GM12878 (cell line): ENCODE measurements around the gene PROC.

Experiments
- EP300 ChIP-seq, 2 experiments: fragments of 150-350 bp in 1 of 2; IDR thresholded peaks; 2 replicates each; pipeline ENCODE4 v1.6.1; 2011 to 2012; ENCODE audit warnings: low read depth in 2 of 2, low read length in 2 of 2, borderline replicate concordance in 1 of 2, improper control_type of control experiment in 1 of 2, inconsistent platforms in 1 of 2; ENCODE audit not compliant: control insufficient read depth in 1 of 2
- ETV6 ChIP-seq, 2 experiments: fragments of 450-650 bp in 1 of 2; IDR thresholded peaks in 1 of 2; conservative IDR thresholded peaks in 1 of 2; 2 replicates each; pipeline ENCODE4 v1.6.1; 2014; ENCODE audit warnings: antibody characterized with exemption in 1 of 2, borderline replicate concordance in 1 of 2, low read depth in 1 of 2, mild to moderate bottlenecking in 1 of 2, moderate library complexity in 1 of 2
- JUND ChIP-seq: IDR thresholded peaks from 2 replicates; pipeline ENCODE4 v1.6.1; 2012; ENCODE audit warnings: low read depth, mild to moderate bottlenecking, low read length, improper control_type of control experiment, moderate library complexity
- SUPT20H ChIP-seq: IDR thresholded peaks from 2 replicates; pipeline ENCODE4 v1.6.1; 2011; ENCODE audit warnings: low read depth, mild to moderate bottlenecking, low read length, moderate library complexity, borderline replicate concordance; ENCODE audit not compliant: control insufficient read depth
- TF ChIP-seq, protein P1 (sequence below), 3 experiments: IDR thresholded peaks in 2 of 3; conservative IDR thresholded peaks in 1 of 3; 2 replicates each; pipeline ENCODE4 v1.5.1; 2011; ENCODE audit warnings: low read depth in 3 of 3, low read length in 3 of 3, mild to moderate bottlenecking in 3 of 3, control low read depth in 2 of 3, moderate library complexity in 2 of 3, inconsistent platforms in 1 of 3, mixed read lengths in 1 of 3; ENCODE audit not compliant: control insufficient read depth in 2 of 3, insufficient read depth in 1 of 3; ENCODE audit errors: extremely low read depth in 1 of 3
- TF ChIP-seq, protein P2 (sequence below): IDR thresholded peaks from 2 replicates; pipeline ENCODE4 v1.6.1; 2011; ENCODE audit warnings: low read depth, low read length, improper control_type of control experiment, borderline replicate concordance
- TF ChIP-seq, protein P3 (sequence below): fragments of 450-650 bp; formaldehyde crosslinking; IDR thresholded peaks from 2 replicates; pipeline ENCODE4 v1.5.0; 2022; ENCODE audit warnings: mild to moderate bottlenecking, missing genetic modification characterization

DNA sequence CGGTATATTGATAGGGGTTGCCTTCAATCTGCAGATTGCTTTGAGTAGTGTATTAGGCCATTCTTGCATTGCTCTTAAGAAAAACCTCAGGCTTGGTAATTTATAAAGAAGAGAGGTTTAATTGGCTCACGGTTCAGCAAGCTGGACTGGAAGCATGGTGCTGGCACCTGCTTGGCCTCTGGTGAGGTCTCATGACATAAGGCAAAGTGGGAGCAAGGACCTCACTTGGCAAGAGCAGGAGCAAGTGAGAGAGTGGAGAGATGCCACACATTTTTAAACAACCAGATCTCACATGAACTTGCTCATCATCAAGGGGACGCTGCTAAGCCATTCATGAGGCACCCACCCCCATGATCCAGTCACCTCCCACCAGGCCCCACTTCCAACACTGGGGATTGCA lies 35.4 kb upstream of the PROC start:
- TF ChIP-seq, protein P1, sequence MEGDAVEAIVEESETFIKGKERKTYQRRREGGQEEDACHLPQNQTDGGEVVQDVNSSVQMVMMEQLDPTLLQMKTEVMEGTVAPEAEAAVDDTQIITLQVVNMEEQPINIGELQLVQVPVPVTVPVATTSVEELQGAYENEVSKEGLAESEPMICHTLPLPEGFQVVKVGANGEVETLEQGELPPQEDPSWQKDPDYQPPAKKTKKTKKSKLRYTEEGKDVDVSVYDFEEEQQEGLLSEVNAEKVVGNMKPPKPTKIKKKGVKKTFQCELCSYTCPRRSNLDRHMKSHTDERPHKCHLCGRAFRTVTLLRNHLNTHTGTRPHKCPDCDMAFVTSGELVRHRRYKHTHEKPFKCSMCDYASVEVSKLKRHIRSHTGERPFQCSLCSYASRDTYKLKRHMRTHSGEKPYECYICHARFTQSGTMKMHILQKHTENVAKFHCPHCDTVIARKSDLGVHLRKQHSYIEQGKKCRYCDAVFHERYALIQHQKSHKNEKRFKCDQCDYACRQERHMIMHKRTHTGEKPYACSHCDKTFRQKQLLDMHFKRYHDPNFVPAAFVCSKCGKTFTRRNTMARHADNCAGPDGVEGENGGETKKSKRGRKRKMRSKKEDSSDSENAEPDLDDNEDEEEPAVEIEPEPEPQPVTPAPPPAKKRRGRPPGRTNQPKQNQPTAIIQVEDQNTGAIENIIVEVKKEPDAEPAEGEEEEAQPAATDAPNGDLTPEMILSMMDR (IDR thresholded peaks at IDR 0.05 in 2 of 3, conservative IDR thresholded peaks at IDR 0.05 in 1 of 3; ENCODE audit: control insufficient read depth in 2 of 3, extremely low read depth in 1 of 3, insufficient read depth in 1 of 3, low read depth in 3 of 3, low read length in 3 of 3): no peak
- TF ChIP-seq EP300 (IDR thresholded peaks at IDR 0.05; ENCODE audit: borderline replicate concordance in 1 of 2, control insufficient read depth in 1 of 2, low read depth in 2 of 2, low read length in 2 of 2) (no peak), JUND (no peak), ETV6 (conservative IDR thresholded peaks at IDR 0.05 in 1 of 2, IDR thresholded peaks at IDR 0.05 in 1 of 2; ENCODE audit: borderline replicate concordance in 1 of 2, low read depth in 1 of 2) (no peak), SUPT20H (no peak)
- TF ChIP-seq, protein P2, sequence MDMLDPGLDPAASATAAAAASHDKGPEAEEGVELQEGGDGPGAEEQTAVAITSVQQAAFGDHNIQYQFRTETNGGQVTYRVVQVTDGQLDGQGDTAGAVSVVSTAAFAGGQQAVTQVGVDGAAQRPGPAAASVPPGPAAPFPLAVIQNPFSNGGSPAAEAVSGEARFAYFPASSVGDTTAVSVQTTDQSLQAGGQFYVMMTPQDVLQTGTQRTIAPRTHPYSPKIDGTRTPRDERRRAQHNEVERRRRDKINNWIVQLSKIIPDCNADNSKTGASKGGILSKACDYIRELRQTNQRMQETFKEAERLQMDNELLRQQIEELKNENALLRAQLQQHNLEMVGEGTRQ: no peak
- TF ChIP-seq, protein P3, sequence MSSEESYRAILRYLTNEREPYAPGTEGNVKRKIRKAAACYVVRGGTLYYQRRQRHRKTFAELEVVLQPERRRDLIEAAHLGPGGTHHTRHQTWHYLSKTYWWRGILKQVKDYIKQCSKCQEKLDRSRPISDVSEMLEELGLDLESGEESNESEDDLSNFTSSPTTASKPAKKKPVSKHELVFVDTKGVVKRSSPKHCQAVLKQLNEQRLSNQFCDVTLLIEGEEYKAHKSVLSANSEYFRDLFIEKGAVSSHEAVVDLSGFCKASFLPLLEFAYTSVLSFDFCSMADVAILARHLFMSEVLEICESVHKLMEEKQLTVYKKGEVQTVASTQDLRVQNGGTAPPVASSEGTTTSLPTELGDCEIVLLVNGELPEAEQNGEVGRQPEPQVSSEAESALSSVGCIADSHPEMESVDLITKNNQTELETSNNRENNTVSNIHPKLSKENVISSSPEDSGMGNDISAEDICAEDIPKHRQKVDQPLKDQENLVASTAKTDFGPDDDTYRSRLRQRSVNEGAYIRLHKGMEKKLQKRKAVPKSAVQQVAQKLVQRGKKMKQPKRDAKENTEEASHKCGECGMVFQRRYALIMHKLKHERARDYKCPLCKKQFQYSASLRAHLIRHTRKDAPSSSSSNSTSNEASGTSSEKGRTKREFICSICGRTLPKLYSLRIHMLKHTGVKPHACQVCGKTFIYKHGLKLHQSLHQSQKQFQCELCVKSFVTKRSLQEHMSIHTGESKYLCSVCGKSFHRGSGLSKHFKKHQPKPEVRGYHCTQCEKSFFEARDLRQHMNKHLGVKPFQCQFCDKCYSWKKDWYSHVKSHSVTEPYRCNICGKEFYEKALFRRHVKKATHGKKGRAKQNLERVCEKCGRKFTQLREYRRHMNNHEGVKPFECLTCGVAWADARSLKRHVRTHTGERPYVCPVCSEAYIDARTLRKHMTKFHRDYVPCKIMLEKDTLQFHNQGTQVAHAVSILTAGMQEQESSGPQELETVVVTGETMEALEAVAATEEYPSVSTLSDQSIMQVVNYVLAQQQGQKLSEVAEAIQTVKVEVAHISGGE (CRISPR knock-in tag): no peak
